GM18909 (cell line): ENCODE measurements around the gene CPNE2.

Experiments used
- ATAC-seq: cut with Tn5 transposase; IDR thresholded peaks from one replicate; pipeline ENCODE4 v1.9.1; 2021; ENCODE audit warnings: mild to moderate bottlenecking; ENCODE audit not compliant: unreplicated experiment, poor library complexity

The CPNE2 gene

GRCh38 chr16:57157533-57157932, 65.2 kb downstream of the CPNE2 start:
- ATAC-seq: no peak

- no peak for ATAC-seq
These were observed 67.1 kb downstream of the CPNE2 start for GRCh38 chr16:57159447-57159846.

GRCh38 chr16:57163842-57164241, 71.5 kb downstream of the CPNE2 start:
- no peak for ATAC-seq

- ATAC-seq: no peak
These were observed 73.1 kb downstream of the CPNE2 start for GRCh38 chr16:57165483-57165882.

GRCh38 chr16:57165938-57166337, 73.6 kb downstream of the CPNE2 start:
- no peak for ATAC-seq

- no peak for ATAC-seq
These were observed 74.1 kb downstream of the CPNE2 start for GRCh38 chr16:57166451-57166850.

- no peak for ATAC-seq
These were observed 74.6 kb downstream of the CPNE2 start for GRCh38 chr16:57166951-57167350.

GRCh38 chr16:57167538-57167937, 75.2 kb downstream of the CPNE2 start:
- no peak for ATAC-seq

- ATAC-seq: no peak
These were observed 75.6 kb downstream of the CPNE2 start for GRCh38 chr16:57167953-57168352.

GRCh38 chr16:57169327-57169726, 76.9 kb downstream of the CPNE2 start:
- no peak for ATAC-seq

- ATAC-seq: no peak
These were observed 80.4 kb downstream of the CPNE2 start for GRCh38 chr16:57172721-57173290.

GRCh38 chr16:57175896-57176295, 83.5 kb downstream of the CPNE2 start:
- no peak for ATAC-seq

- no peak for ATAC-seq
These were observed 85.8 kb downstream of the CPNE2 start for GRCh38 chr16:57178196-57178595.

GRCh38 chr16:57178793-57179212, 86.4 kb downstream of the CPNE2 start:
- ATAC-seq: no peak

GRCh38 chr16:57179215-57179828, 86.9 kb downstream of the CPNE2 start:
- no peak for ATAC-seq

GRCh38 chr16:57184113-57184512, 91.7 kb downstream of the CPNE2 start:
- no peak for ATAC-seq

GRCh38 chr16:57184887-57185445, 92.6 kb downstream of the CPNE2 start:
- no peak for ATAC-seq

GRCh38 chr16:57185446-57185944, 93.1 kb downstream of the CPNE2 start:
- ATAC-seq: peak; percentile 39

- peak; percentile 89 for ATAC-seq
These were observed 93.8 kb downstream of the CPNE2 start, which contains the start of the genes PSME3IP1 and RSPRY1 for GRCh38 chr16:57185945-57186871. Gene PSME3IP1 (minus strand): TSS chr16:57186039. CDS start chr16:57173854, 12,185 bp downstream. Gene RSPRY1 (plus strand): TSS chr16:57186329. CDS start chr16:57204659, 18,330 bp downstream.
